HG02571 (cell line): ENCODE measurements around the gene ADGRL2.
"Not testable (repeated sequence)": the region's sequence is repeated elsewhere in the genome, so short reads cannot be mapped to it uniquely, and the experiment has no call there.

Source experiments
- ATAC-seq: cut with Tn5 transposase; IDR thresholded peaks from one replicate; pipeline ENCODE4 v1.9.1; 2021; ENCODE audit warnings: mild to moderate bottlenecking, moderate library complexity; ENCODE audit not compliant: unreplicated experiment

Gene ADGRL2

GRCh38 chr1:81846630-81847029 lies 45.9 kb downstream of the ADGRL2 start:
- ATAC-seq = no peak

- no peak for ATAC-seq
These were observed 46.3 kb downstream of the ADGRL2 start for GRCh38 chr1:81847063-81847462.

- no peak for ATAC-seq
These were observed 48.3 kb downstream of the ADGRL2 start for GRCh38 chr1:81848880-81849682.

DNA sequence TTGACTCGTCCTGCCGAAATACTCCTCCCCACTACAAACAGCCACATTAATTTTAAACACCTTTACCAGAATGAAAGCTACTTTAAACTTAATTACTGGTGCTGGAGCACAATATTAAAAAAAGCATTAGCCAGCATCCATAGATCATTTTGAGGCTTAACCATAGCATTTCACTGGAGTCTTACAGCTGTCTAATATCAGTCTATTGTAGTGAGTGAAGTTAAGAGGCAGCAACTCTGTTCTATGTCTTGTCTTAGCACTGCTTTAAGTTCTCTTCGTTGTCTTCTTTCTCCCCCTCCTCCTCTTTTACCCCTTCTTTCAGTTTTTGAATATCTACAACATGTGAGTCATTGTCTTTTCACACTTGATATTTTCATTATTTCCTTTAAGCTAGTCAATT lies 49.3 kb downstream of the ADGRL2 start:
- ATAC-seq = no peak

DNA sequence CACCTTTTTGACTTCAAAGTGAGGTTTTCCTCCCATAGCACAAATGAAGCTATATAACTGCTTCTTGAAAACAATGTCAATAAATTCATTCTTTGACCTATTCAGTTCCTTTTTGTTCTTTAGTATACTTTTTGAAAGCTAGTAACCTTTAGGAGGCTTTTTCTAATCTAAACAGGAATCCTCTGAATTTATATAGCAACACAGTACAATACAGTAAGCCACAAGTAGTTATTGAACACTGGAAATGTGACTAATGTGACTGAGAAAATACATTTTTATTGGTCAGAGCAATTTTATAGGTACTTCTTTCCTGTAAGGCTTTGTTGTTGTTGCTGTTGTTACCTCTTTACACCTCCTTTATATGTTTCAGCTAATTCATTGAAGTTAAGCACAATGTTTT lies 49.8 kb downstream of the ADGRL2 start:
- ATAC-seq = no peak

GRCh38 chr1:81851217-81851616 lies 50.5 kb downstream of the ADGRL2 start:
- ATAC-seq = no peak

- no peak for ATAC-seq
These were observed 52.2 kb downstream of the ADGRL2 start for GRCh38 chr1:81852961-81853360.

DNA sequence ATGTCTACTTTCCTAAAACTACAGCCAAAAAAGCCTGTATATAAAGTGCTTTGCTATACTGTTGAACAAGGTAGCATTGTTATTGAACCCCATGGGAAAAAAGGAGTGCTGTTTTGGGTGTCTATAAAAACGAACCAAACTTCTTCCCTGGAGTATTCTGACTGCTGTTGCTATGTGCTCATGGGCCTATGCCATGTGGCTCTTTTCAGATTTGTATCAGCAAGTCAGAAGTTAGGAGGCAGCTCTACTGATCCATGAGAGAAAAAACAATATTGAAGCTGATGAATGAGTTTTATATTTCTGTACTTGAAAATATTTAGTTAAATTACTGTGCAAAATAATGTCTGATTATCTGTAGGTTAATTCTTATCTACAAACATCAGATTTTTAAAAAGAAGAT lies 66.5 kb downstream of the ADGRL2 start:
- ATAC-seq = no peak

DNA sequence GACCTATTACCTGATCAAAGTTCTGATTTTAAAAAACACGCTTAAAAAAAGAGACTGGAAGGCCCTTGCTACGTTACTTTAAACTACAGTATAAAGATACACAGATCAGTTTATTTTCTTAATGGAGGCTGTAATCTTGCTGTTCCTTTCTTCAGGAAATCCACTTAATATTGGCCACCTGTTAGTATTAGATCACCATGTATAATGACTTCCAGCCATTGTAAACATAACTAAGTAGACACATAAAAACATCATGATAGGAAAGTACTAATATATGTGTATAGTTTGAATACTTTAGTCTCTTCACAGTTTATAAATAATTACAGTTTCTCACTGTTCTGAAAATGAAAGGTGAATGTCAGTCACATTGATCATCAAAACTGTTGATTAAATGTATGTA lies 68.6 kb downstream of the ADGRL2 start:
- no peak for ATAC-seq

- not testable (repeated sequence) for ATAC-seq
These were observed 70.4 kb downstream of the ADGRL2 start for GRCh38 chr1:81871091-81871490.

- ATAC-seq = no peak
These were observed 73.2 kb downstream of the ADGRL2 start for GRCh38 chr1:81873946-81874345.

DNA sequence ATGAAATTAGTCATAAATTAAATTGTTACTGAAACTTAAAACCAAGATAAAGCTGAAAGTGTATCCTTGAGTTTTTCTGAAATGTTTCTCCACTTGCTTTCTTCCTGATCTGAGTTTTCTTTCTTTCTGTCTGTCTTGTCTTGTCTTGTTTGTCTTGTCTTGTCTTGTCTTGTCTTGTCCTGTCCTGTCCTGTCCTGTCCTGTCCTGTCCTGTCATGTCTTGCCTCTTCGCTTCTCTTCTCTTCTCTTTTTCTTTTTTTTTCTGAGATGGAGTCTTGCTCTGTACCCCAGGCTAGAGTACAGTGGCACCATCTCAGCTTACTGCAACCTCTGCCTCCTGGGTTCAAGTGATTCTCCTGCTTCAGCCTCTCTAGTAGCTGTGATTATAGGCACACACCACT lies 73.7 kb downstream of the ADGRL2 start:
- no peak for ATAC-seq

- no peak for ATAC-seq
These were observed 74.2 kb downstream of the ADGRL2 start for GRCh38 chr1:81874940-81875339.

DNA sequence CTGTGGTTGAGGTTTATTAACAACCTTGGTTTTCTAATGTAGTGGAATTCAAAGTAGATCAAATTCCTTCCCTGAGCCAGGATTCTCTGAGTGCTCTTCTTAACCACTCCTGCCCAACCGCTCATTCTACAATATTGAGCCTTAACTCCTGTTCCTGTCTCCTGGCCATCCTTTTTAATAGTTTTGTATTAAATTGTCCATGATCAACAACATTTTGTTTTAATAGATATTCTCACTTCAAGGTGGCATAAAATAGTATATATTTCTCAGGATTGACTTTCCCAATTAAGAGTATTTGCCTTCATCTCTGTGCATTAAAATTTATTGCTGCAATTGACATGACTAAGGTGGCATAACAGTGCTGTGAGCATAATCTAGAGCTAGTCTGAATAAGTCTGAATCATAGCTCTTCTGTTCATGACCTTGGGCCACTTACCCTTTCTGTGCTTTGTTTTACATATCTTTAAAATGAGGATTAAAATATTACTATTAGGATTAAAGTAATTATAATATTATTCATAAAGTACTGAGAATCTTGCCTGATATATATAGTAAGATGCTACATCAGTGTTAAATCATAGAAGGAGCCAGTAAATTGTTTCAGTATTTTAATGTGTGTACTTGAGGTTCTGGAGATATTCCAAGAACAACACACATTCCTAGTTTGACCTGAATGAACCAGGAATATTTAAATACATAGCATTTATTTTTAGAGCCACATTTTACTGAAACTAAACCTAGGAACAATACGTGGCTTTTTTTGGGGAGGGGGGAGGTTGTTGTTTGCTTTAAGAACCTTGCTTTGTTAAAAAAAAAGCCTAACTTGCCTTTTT lies 76.4 kb downstream of the ADGRL2 start:
- no peak for ATAC-seq

GRCh38 chr1:81877940-81878339 lies 77.2 kb downstream of the ADGRL2 start:
- no peak for ATAC-seq

GRCh38 chr1:81878538-81878937 lies 77.8 kb downstream of the ADGRL2 start:
- ATAC-seq = no peak

- no peak for ATAC-seq
These were observed 80.0 kb downstream of the ADGRL2 start for GRCh38 chr1:81880781-81881180.

GRCh38 chr1:81885291-81885690 lies 84.6 kb downstream of the ADGRL2 start:
- no peak for ATAC-seq

DNA sequence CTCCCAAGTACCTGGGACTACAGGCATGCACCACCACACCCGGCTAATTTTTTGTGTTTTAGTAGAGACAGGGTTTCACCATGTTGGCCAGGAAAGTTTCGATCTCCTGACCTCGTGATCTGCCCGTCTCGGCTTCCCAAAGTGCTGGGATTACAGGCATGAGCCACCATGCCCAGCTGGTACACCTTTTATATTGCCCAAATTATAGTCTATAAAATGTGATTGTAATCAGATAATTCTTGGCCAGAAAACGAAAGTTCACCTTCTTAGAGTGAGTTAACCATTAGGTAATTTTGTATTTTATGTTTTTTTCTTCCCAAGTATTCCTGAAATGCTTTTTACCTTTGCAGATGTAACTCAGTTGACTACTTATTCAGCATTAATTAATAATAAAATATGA lies 85.6 kb downstream of the ADGRL2 start:
- ATAC-seq = not testable (repeated sequence)

DNA sequence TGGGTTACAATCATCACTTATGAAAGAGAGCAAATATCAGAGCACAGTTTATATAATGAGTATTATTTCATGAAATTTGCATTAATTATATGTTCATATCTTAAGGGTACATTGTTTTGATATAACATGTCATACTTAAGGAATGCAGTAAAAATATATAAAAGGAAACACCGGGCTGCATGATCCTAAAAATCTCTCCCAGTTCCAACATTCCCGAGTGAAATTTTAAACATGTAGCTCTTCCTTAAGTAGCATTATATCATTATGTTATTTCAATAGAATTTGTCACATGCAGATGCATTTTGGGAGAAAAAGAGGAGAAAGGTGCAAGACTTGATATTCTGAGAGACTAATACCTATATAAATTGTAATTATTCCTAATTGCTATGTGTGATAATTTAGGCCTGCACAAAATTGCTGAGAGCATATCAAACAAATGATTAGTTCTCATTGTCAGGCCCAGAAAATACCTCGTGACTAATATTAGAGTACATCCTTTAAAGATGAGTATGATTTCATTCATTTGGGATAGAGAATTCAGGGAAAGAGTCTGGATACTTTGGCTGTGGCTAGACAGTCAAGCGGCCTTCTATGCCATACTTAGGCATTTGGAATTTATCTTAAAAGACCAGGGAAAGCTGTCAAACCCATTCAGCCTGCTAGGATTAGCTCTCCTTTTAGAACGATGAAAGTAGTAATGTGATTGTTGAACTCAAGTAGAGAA lies 86.8 kb downstream of the ADGRL2 start:
- ATAC-seq = no peak

- ATAC-seq = no peak
These were observed 88.4 kb downstream of the ADGRL2 start for GRCh38 chr1:81889166-81889565.

- no peak for ATAC-seq
These were observed 94.1 kb downstream of the ADGRL2 start for GRCh38 chr1:81894867-81895266.
